Mucosa of rectum (tissue), 2 donors: ENCODE measurements around the gene ENO2.

Experiments
- H3K27ac ChIP-seq, 2 donors: one replicate each; pipeline ENCODE4 v1.7.0; 2013; ENCODE audit warnings: inconsistent platforms in 2 of 2, low read depth in 2 of 2, low read length in 2 of 2
- H3K27me3 ChIP-seq, 2 donors: one replicate each; pipeline ENCODE4 v1.7.0; 2013; ENCODE audit warnings: low read length in 2 of 2; ENCODE audit not compliant: control insufficient read depth in 2 of 2, insufficient read depth in 2 of 2
- H3K36me3 ChIP-seq, 2 donors: one replicate each; pipeline ENCODE4 v1.7.0; 2013; ENCODE audit warnings: low read length in 2 of 2; ENCODE audit not compliant: control insufficient read depth in 2 of 2, insufficient read depth in 2 of 2
- H3K4me1 ChIP-seq, 2 donors: one replicate each; pipeline ENCODE4 v1.7.0; 2013; ENCODE audit warnings: low read length in 2 of 2, mild to moderate bottlenecking in 1 of 2; ENCODE audit not compliant: control insufficient read depth in 2 of 2, insufficient read depth in 2 of 2
- H3K4me3 ChIP-seq, 2 donors: one replicate each; pipeline ENCODE4 v1.7.0; 2013; ENCODE audit warnings: low read length in 2 of 2
- H3K9ac ChIP-seq, 2 donors: one replicate each; pipeline ENCODE4 v1.7.0; 2013; ENCODE audit warnings: low read length in 2 of 2, low read depth in 1 of 2, mild to moderate bottlenecking in 1 of 2
- H3K9me3 ChIP-seq, 2 donors: one replicate each; pipeline ENCODE4 v1.7.0; 2013; ENCODE audit warnings: low read length in 2 of 2; ENCODE audit not compliant: control insufficient read depth in 2 of 2
- donor health status: healthy.
- donor health status: Normal muscosa, but diverticular disease.

Gene ENO2

DNA sequence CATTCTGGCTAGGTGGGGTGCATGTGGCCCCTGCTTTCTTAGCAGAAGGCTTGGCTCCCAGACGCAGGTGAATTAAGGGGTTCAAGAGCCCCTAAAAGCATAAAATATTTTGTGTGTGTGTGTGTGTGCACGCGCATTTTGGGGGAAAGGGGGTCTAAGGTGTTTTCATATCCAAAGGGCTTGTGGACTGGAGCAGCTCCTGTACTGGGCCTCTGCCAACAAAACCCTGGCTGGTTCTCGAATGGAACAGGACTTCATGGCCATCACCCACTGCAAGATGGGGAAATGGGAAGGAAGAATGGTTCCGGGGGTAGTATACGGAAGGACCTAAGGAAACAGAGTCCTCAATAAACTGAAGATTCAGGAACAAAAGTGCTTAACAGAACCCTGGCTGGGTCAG is 9.5 kb downstream of the ENO2 start:
- Histone ChIP-seq H3K27ac (peak overlapping the region in 1 of 2 donors; percentile 91), H3K4me1 (peaks cover 31 to 42% of the 10 kb centered on the region in 2 donors), H3K36me3 (peaks cover 0 to 3% of the 10 kb centered on the region in 2 donors), H3K27me3 (no peaks in the 10 kb centered on the region), H3K9ac (no peak overlapping the region), H3K4me3 (no peak overlapping the region), H3K9me3 (no peaks in the 10 kb centered on the region)

DNA sequence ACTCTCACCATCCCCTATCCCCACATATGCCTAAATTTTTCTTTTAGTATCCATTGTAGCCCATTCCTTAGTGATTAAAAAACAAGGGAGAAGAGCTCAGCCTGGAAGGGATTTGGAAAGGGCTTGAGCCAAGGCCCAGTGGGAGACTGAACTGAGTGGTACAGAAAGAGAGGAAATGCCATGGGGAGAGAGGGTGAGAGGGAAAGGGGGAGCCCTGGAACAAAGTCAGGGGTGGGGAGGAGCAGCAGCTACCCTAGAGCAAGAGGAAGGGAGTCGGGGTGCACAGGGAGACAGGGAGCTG is 10.8 kb downstream of the ENO2 start:
- peaks cover 45 to 53% of the 10 kb centered on the region in 2 donors for H3K4me1 ChIP-seq
- H3K9ac ChIP-seq: peak overlapping the region; percentile 58 to 67
- H3K27ac ChIP-seq: peak overlapping the region; percentile 82 to 91
- no peaks in the 10 kb centered on the region for H3K9me3 ChIP-seq
- H3K36me3 ChIP-seq: no peaks in the 10 kb centered on the region
- H3K4me3 ChIP-seq: peak overlapping the region; percentile 13 to 40
- no peaks in the 10 kb centered on the region for H3K27me3 ChIP-seq

DNA sequence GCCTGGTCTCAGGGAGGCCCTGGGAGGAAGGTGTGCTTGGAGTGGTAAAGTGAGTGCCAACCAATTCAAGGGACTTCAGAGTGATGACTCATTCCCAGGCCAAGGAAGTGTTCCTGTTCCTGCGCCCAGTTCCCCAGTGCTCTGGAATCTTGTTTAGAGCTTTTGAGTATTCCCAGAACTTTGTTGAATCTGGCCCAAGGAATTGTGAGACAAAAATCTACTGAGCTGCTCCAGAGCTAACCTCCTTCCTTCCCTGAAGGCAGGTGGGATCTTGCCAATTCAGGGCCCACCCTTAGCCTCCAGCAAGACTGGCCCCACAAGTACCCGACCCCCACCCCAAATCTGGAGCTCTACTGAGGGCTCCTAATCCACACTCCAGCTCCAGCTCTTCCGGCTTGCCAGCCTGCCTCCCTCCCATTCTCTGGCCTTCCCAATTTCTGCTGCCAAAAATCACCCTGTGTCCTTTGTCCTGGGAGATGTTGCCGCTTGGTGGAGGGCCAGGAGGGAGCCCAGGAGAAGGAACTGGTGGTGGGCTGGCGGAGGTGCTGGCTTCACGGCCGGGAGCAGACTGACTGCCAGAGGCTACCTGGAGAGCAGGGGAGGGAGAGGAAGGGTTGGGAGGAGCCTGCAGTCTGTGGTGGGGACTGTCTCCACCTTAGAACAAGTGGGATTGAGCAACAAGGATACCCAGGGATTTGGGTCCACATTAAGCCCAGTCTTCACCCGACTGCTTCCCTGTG is 11.3 kb downstream of the ENO2 start:
- peak overlapping the region; percentile 82 to 91 for H3K27ac ChIP-seq
- H3K9me3 ChIP-seq: no peaks in the 10 kb centered on the region
- H3K9ac ChIP-seq: peak overlapping the region; percentile 67 to 76
- H3K27me3 ChIP-seq: no peaks in the 10 kb centered on the region
- peak overlapping the region; percentile 13 to 61 for H3K4me3 ChIP-seq
- peaks cover 45 to 54% of the 10 kb centered on the region in 2 donors for H3K4me1 ChIP-seq
- no peaks in the 10 kb centered on the region for H3K36me3 ChIP-seq

DNA sequence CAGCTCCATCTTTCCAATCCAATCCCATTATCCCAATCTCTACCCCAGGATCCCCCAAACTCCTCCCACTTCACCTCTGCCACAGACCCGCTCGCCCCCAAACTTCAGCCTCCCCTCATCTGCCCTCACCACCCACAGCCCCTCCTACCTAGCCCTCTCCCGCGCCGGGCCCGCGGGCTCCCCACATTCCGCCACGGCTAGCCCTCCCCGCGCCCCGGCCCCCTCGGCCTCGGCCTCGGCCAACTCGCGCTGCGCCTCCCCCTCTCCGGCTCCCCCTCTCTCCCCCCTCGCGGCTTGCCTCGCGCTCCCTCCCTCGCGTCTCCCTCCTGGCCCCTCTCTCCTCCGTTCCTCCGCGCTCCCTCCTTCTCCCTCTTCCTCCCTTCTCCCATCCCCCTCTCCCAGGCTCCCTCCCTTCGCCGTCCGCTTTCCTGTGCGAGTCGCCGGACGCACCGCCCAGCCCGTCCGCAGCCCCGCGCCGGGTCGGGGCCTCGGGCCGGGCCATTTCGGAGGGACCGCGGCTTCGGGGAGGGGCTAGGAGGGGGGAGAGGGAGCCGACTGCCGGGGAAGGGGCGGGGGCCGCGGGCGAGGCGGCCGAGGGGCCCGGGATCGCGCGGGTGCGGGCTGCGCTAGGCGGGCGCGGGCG is 13.1 kb downstream of the ENO2 start, which contains the start of gene ATN1:
TSS of gene ATN1 (plus strand) at position 581 of the 643 bp plus-strand sequence. CDS start 6,043 bp downstream, outside the sequence.
- H3K4me1 ChIP-seq: peaks cover 45 to 55% of the 10 kb centered on the region in 2 donors

DNA sequence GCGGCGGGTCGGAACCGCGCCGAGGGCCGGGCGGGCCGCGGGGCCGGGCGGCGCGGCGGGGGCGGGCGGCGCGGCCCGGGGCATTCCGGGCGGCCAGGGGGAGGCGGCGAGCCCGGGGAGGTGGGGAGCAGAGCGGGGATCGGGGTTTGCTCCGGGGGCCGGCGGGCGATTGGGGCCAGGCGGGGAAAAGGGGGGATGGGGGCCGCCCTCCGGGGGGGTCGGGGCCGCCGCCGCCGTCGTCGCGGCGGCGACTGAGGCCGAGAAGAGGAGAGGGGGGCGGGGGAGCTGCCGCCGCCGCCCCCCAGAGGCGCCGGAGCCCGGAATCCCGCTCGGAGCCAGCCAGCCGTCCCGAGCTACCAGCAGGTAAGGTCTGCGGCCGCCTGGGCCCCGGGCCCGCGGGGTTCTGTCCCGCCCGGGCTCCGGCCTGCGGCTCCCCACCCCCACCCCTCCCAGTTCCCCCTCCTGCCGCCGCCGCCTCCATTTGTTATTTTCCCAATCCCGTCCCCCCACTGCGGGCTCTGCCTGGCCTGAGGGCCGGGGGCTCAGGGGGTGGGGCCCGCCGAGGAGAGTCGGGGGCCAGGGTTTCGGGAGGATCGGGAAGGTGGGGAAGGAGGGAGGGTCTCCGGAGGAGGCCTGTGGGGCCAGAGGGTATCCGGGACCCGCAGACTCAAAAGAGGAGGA is 13.8 kb downstream of the ENO2 start:
- Histone ChIP-seq H3K4me1 (peaks cover 46 to 53% of the 10 kb centered on the region in 2 donors), H3K9me3 (no peaks in the 10 kb centered on the region), H3K27me3 (no peaks in the 10 kb centered on the region), H3K27ac (peak overlapping the region; percentile 80 to 83), H3K36me3 (no peaks in the 10 kb centered on the region), H3K9ac (peak overlapping the region; percentile 71 to 84), H3K4me3 (peak overlapping the region; percentile 81 to 88)

More for the DNA sequence above, 13.1 kb downstream of the ENO2 start, which contains the start of gene ATN1:
- Histone ChIP-seq H3K9me3 (no peaks in the 10 kb centered on the region), H3K27me3 (no peaks in the 10 kb centered on the region), H3K36me3 (no peaks in the 10 kb centered on the region), H3K9ac (peak within 1 kb of the TSS; percentile 81 to 84), H3K27ac (peak within 1 kb of the TSS; percentile 82 to 91), H3K4me3 (peak within 1 kb of the TSS; percentile 81 to 88)

DNA sequence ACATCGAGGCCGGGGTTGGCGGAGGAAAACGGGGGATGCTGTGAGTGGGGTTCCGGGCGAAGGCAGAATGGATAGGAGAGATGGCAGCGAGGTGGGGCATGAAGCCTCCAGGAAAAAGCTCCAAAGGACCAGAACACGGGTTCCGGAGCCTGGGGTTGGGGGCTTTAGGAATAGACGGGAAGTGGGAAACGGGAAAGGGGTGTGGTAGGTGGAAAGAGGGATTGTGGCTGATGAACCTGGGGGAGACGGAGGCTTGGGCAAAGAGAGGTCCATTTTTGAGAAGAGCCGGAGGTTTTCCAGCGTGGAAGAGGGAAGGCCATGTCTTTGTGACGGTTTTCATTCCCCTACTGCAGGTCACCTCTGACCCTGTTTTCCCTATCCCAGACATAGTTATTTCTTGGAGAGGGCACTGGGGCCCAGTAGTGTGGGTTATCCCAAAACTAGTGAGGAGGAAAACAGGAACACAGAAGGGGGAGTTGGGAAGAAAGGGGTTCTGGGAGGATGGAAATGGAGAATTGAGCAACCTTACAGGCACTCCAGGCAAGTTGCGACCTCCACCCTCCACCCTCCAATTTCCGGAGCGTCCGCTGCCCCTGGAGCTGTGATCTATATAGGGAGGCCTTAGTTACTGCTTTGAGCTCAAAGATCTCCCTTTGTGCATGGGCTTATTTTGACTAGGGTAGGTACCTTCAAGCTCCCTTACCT is 14.5 kb downstream of the ENO2 start:
- Histone ChIP-seq H3K36me3 (peaks cover 0 to 6% of the 10 kb centered on the region in 2 donors), H3K4me1 (peaks cover 49 to 53% of the 10 kb centered on the region in 2 donors), H3K27me3 (no peaks in the 10 kb centered on the region), H3K9ac (peak overlapping the region; percentile 71 to 84), H3K9me3 (no peaks in the 10 kb centered on the region), H3K4me3 (peak overlapping the region; percentile 81 to 88), H3K27ac (peak overlapping the region; percentile 80 to 83)

DNA sequence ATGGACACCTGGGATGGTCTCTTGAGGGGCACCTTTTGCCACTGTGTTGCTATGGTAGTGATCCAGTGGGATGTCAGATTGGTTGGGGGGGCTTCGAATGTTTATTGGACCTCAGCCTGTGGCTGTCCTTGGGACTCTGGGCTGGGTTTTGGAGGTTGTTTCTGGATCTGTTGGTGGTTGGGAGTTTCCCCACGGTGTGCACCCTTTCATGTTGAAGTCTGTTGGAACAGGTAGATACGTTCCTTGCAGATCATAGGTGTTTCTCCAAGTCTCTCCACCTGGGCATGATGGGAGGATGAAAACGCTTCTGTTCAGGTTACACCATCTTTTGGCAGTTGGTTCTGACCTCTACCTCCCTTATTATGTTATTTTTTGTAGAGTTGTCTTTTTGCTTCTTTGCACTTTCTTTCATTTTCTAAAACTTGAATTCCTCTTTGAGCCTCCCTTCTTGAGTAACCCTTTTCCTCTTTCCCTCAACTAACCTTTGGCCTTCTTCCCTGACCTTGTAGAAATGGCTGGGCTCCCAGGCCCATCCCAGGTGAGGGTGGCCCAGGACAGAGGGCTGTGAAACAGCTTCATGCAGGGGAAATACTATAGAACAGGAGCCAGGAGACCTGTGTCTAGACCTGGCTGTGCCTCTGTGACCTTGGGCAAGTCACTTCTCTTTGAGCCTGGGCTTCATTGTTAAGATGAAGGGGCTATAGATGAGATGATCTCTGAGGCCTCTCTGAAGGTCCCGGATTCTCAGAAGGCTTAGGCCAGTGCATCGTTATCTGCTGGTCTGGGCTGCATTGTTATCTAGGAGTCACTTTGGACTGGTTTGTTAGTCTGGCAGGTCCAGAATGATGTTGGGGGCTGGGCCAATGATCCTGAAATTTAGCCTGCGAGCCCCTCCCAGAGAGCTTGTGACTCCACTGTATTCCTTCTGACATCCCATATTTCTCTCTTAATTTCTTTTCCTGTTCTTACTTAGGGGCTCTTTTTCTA is 15.4 kb downstream of the ENO2 start:
- Histone ChIP-seq H3K27ac (peak overlapping the region; percentile 80 to 83), H3K4me1 (peaks cover 43 to 52% of the 10 kb centered on the region in 2 donors), H3K9ac (peak overlapping the region; percentile 71 to 84), H3K9me3 (no peaks in the 10 kb centered on the region), H3K4me3 (peak overlapping the region; percentile 81 to 88), H3K27me3 (no peaks in the 10 kb centered on the region), H3K36me3 (peaks cover 0 to 15% of the 10 kb centered on the region in 2 donors)

DNA sequence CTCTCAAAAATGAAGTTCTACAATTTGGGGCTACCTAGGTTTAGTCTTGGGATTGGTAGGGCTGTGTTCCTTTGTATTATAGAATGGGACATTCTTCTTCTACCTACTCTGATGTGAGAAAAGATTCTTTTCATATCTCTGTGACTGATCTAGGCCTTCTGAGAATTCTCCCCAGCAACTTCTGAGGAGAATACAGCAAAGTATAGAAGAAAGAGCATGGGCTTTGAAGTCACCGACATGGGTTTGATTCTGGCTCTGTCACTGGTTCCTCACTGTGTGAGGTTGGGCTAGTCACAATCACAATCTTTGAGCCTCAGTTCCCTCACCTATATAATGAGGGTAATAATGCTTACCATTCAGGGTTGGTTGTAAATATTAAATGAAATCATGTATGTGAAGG is 18.4 kb downstream of the ENO2 start:
- no peak overlapping the region for H3K4me3 ChIP-seq
- peaks cover 0 to 27% of the 10 kb centered on the region in 2 donors for H3K36me3 ChIP-seq
- no peak overlapping the region for H3K9ac ChIP-seq
- H3K9me3 ChIP-seq: no peaks in the 10 kb centered on the region
- peaks cover 29 to 38% of the 10 kb centered on the region in 2 donors for H3K4me1 ChIP-seq
- H3K27ac ChIP-seq: no peak overlapping the region
- H3K27me3 ChIP-seq: no peaks in the 10 kb centered on the region

DNA sequence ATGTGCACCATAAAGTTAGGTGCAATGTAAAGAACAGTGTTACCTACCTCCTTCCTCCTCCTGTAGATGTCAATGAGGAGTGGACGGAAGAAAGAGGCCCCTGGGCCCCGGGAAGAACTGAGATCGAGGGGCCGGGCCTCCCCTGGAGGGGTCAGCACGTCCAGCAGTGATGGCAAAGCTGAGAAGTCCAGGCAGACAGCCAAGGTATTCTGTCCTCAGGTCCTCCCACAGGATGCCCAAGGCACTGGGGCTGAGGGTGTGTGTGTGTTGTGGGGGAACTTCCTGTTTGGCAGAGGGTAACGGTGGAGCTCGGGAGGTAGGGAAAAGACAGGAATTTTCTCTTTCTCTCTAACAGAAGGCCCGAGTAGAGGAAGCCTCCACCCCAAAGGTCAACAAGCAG is 19.7 kb downstream of the ENO2 start:
- Histone ChIP-seq H3K4me3 (peak overlapping the region in 1 of 2 donors; percentile 26), H3K27ac (peak overlapping the region; percentile 36 to 43), H3K27me3 (no peaks in the 10 kb centered on the region), H3K4me1 (peaks cover 34 to 39% of the 10 kb centered on the region in 2 donors), H3K9me3 (no peaks in the 10 kb centered on the region), H3K9ac (no peak overlapping the region), H3K36me3 (peaks cover 0 to 27% of the 10 kb centered on the region in 2 donors)
